Astrocyte of the cerebellum (primary cell): Measurements from ENCODE around the gene RNU6-7.

Experiments
- DNase-seq: peaks from one replicate; pipeline ENCODE4 v3.0.0-alpha.2; 2011; ENCODE audit warnings: low read depth
- H3K4me3 ChIP-seq: 2 replicates; pipeline ENCODE4 v1.5.1; 2011; ENCODE audit warnings: mild to moderate bottlenecking, low read depth, low read length, moderate library complexity
- in situ Hi-C: cut with HindIII; loops from 2 replicates; pipeline ENCODE4 v1.10.0; 2017; ENCODE audit warnings: low sequenced_read_pairs
- TF ChIP-seq, protein P1 (sequence below): IDR thresholded peaks from 2 replicates; pipeline ENCODE4 v1.5.1; 2012; ENCODE audit warnings: low read length, low read depth, moderate library complexity, mild to moderate bottlenecking; ENCODE audit errors: missing control alignments

Gene RNU6-7

DNA sequence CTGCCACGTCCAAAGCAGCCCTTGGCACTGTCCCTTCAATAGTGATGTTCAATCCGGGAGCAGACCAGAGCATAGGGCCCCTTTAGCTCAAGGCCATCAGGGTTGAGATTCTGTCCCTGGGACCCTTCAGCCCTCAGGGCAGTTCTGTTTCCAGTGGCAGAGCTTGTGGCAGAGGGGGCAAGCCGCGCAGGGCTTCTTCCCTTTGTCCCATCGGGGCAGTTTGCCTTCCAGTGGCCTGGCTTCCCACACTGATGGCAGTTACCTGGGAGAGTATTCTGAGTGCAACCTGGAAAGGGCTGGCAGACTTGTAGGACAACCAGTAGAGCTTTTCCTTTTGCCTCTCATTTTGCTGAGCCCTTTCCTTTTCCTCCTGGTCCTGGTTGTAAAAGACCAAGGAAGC, 44.9 kb downstream of the RNU6-7 start:
- no peak overlapping the region for H3K4me3 ChIP-seq
- in situ Hi-C loops, result no loop called here
- DNase-seq, result no peak
- TF ChIP-seq, protein P1, sequence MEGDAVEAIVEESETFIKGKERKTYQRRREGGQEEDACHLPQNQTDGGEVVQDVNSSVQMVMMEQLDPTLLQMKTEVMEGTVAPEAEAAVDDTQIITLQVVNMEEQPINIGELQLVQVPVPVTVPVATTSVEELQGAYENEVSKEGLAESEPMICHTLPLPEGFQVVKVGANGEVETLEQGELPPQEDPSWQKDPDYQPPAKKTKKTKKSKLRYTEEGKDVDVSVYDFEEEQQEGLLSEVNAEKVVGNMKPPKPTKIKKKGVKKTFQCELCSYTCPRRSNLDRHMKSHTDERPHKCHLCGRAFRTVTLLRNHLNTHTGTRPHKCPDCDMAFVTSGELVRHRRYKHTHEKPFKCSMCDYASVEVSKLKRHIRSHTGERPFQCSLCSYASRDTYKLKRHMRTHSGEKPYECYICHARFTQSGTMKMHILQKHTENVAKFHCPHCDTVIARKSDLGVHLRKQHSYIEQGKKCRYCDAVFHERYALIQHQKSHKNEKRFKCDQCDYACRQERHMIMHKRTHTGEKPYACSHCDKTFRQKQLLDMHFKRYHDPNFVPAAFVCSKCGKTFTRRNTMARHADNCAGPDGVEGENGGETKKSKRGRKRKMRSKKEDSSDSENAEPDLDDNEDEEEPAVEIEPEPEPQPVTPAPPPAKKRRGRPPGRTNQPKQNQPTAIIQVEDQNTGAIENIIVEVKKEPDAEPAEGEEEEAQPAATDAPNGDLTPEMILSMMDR, result no peak

DNA sequence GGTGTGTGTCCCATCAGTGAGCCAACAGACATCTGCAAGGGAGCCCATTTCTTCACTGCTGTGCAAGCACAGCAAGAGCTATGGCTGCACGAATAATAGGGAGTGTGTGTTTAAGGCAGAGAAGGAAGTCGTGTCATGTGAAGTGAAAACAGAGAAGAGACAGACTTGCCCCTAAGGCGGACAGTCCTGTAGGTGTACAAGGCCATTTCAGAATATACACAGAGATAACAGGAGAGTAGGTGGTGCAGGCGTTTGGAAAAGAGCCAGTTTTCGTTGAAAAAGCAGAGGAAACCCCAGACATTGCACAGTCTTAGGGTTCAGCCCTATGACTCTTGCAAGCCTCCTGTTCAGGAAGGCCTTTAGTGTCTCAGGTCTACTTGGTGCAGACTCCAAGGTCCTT, 47.5 kb downstream of the RNU6-7 start:
- TF ChIP-seq, protein P1, result no peak
- no peak for DNase-seq
- H3K4me3 ChIP-seq, result no peak overlapping the region
- in situ Hi-C loops, result no loop called here

DNA sequence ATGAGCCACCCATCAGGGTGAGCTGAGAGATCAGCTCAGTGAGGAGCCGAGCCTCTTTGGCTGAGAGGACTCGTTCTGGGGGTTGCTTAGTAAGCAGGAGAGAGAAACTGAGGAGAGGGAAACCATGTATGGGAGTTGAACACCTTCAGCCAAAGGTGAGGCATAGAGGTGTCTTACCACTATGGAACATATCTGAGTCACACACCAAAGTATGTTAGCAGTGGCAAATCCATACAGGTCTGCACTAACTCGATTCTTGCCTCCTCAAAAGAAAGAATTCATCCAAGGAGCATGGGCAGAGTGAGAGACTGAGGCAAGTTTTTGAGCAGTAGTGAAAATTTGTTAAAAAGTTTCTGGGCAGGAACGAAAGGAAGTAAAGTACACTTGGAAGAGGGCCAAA, 47.9 kb downstream of the RNU6-7 start:
- in situ Hi-C loops, result no loop called here
- TF ChIP-seq, protein P1, result no peak
- no peak overlapping the region for H3K4me3 ChIP-seq
- no peak for DNase-seq

DNA sequence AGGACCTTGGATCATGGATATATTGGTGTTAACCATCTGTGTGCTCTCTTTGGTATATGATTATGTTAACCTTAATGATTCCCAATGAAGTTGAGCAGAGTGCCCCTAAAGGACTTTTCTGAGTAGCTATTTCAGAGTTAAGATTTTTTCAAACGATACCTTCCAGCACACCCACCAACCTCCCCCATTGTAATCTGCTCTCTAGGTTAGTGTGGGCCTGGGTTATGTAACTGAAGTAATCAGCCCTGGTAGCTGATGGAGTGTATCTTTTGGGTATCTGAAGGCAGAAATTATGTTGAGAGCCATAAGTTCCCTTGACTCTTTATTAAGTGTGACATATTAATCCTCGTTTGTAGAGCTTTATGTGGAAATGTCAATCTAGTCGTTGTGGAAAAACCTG, 48.8 kb downstream of the RNU6-7 start:
- H3K4me3 ChIP-seq, result no peak overlapping the region
- in situ Hi-C loops, result no loop called here
- TF ChIP-seq, protein P1, result no peak
- DNase-seq, result no peak

- TF ChIP-seq, protein P1, result no peak
- in situ Hi-C loops, result no loop called here
- no peak overlapping the region for H3K4me3 ChIP-seq
- no peak for DNase-seq
Measured at GRCh38 chr14:32251530-32251929, 49.7 kb downstream of the RNU6-7 start.
